ENCODE results near the gene APBA3.

Gene APBA3

DNA sequence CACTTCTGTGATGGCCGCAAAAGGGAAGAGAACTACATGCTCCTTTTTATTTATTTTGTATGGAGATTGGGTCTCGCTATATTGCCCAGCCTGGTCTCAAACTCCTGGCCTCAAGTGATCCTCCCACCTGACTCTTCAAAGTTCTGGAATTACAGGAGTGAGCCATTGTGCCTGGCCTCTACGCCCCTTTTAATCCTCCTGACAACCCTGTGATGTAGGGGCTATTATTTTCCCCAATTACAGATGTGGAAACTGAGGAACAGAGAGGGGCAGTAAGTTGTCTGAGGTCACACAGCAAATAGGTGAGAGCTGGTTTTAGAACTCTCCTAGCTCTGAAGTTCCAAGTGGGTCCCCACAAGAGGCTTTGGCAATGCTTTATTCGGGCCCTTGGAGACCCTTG, 41.6 kb downstream of the APBA3 start:
- DNase-seq (ENCODE audit: low read depth) = no peak

DNA sequence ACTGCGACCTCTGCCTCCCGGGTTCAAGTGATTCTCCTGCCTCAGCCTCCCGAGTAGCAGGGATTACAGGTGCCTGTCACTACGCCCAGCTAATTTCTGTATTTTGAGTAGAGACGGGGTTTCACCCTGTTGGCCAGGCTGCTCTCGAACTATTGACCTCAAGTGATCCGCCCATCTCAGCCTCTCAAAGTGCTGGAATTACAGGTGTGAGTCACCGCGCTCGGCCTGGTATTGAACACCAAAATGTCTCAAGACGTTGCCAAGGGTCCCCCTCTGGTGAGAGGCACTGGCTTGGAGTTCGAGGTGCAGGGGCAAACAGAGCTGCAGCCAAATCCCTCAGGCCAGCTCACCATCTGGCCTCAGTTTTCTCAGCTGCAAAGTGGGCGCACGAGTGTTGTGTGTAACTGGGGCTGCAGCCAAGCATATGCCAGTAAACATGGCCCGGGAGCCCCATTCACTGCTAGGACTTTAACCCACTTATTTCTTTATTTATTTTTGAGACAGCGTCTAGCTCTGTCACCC, 45.3 kb downstream of the APBA3 start:
- DNase-seq (ENCODE audit: low read depth) = no peak

DNA sequence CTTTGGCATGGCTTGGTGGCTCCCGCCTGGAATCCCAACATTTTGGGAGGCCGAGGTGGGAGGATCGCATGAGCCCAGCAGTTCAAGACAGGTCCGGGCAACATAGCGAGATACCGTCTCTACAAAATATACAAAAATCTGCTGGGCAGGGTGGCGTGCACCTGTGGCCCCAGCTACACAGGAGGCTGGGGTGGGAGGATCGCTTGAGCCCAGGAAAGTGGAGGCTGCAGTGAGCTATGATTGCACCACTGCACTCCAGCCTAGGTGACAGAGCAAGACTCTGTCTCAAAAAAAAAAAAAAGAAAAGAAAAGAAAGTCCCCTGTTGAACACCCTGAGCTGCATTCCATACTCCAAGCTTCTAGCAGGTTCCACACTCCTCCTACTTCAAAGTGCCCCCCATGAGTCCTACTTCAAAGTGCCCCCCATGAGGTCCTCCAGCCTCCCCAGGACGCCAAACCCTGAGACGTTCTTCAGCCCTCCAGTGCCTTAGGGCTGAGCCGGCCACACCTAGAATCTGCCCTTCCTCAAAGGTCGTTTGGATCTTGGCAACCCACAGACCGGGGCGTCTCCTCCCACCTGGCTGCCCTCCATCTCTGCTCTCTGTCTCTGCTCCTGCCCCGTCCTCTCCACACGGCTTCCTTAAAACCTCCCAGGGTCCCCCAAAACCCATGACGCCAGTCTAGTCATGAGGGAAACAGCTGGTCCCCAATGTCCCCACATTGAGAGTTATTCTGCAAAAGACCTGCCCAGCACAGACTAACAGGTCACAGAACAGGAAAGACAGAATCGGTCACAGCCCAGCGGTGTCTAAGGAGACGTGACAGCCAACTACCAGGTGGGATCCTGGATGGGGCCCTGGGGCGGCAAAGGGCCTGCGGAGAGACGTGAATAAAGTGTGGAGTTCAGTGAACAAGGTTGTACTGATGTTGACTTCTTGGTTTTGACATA, 48.6 kb downstream of the APBA3 start:
- no peak for DNase-seq (ENCODE audit: low read depth)

DNA sequence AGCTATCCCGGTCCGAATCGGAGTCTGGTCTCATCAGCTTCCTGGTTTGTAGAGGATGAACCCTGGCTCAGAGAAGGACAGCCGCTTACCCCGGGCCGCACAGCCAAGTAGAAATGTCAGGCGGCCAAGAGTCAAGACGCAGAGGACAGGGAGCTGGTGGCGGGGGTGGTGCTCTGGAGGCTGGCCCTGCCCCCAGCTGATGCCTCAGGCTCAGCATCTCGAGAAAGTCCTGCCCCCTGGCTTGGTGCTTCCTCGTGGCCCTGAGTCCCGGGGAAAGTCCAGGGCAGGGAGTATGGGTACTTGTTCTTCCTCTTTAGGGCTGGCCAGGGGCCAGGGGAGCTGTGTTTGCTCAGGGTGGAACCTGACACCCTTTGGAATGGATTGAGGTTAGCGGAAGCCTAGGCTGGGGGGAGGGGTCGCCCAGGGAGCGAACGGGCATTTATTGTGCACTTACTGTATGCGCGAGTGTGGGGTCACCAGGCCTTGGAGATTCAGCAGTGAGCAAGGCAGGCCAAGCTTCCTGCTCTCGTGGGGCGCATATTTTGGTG, 51.2 kb downstream of the APBA3 start:
- no peak for DNase-seq (ENCODE audit: low read depth)

DNA sequence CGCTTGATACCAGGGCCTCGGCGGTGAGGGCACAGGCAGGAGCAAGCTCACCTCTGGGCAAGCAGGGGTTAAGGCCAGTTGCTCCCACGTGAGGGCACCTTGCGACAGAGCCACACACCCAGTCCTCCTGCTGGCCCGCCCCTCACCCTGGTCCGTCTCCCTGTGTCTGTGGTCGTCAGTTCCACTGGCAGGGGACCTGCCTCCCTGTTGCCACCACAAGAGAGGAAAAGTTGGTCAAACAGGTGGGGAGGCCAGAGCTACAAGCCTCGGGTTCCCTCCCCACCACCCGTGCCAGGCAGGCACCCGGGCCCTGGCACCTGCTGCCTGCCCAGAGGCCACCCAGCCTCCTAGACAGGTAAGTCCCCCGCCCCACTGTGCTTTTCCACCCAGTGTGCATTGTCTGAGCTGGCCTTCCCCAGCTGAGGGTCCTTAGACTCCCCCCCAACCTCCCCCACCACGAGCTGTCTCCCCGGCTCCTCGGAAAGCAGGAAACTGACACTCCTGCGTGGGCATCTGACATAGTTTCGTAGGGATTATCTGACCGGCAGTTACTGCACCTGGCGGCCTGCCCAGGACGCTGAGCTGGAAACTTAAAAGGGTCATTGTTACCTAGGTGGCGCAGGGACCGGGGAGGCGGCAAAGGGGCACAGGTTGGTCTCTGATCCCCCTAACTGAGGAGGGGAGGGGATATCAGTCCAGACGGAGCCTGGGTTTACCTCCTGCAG, 53.1 kb downstream of the APBA3 start, which contains the start of gene TJP3:
Gene TJP3, plus strand, starts transcription at position 178 of the 725 bp plus-strand sequence. CDS start 20,049 bp downstream, outside the sequence.
- no peak for DNase-seq (ENCODE audit: low read depth)

DNA sequence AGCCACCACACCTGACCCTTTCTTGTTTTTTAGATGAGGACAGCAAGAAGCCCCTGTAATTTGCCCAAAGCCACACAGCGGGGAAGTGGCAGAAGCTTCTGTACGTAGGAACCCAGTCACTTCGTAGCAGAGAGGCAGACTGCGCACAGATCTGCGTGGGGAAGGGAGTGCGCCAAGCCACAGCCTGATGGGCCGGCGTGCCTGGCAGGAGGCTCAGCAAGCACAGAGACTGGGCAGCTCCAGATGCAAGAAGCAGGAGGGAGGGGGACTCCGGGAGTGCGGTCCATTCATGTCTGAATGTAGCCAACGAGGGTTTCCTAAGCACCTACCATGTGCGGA, 53.7 kb downstream of the APBA3 start:
- no peak for DNase-seq (ENCODE audit: low read depth)

GRCh38 chr19:3701200-3701599, 60.3 kb downstream of the APBA3 start:
- no peak for DNase-seq (ENCODE audit: low read depth)

Data from HS-27A (cell line).